ENCODE results near the gene RBBP8NL.

RBBP8NL gene

DNA sequence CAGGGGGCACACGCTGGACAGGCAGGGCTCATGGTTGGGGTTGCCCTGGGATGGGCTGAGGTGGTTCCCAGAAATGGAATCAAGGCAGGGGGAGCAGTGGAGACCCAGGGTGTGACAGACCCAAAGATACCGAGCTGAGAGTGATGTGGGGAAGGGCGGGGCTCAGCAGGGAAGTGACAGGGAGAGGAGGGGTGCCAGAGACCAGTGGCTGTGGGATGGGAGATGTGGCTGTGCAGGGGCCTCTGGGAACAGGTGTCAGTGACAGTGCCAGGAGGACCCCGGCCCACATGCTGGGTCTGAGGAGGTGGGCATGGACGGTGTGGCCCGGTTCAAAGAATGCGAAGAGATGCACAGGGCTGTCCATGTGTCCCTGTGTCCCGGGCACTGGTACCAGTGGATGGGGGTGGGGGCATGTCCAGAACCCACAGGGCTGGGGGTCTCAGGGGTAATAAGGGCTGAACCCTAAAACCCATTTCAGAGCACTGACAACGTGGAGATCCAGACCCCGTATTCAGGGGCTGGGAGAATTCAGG lies 21.3 kb downstream of the RBBP8NL start:
- no peak for DNase-seq

DNA sequence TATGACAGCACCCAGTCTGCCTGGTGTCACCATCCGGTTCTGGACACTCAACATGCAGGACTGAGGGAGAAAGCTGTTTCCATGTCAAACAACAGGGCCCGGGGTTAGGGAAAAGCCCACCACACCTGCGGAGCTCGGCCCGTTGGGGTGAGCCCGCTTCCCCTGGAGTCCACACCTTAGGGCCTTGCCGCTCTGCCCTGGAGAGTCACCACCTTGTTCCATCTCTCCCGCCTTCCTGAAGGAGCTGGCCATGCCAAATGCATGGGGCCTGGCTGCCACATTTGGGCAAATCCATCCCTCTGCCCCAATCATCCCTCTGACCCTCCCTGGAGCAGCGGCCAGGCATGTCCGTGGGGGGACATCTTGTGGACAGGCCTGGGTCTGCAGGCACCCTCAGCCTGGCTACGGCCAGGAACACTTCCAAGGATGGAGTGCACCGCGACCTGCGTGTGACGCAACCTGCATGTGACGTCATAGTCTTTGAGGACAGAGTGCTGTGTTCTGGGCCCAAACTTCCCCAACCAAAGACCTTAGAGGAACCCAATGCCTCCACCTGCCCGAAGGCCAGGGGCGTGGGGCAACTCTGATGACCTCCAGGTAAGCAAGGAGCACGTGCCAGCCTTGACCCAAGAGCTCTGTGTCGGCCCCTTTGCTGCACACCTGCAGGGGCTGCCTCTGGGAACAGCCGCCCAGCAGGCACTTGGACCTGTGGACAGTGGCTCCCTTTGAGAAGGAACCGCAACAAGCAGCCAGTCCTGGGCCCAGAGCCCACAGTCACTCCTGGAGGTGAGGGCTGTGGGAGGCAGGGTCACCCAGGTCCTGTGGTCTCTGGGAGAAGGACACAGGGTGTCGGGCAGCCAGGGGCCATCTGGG lies 22.0 kb downstream of the RBBP8NL start:
- peak; percentile 15 to 36 for DNase-seq

DNA sequence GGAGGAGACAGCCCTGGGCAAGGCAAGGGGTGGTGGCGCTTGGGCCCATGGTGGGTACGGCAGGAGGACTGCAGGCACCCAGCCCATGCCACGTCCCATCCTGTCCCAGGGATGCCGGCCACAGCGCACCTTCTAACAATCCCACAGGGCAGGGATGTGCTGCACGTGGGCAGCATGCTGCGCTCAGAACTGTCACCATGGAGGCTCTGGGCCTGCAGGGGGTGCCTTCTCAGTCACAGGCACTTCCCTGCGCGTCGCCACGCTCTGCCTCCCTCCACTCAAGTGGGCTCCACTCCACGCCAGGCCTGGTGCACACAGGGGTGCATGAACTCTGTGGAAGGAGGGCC lies 22.6 kb downstream of the RBBP8NL start:
- no peak for DNase-seq

DNA sequence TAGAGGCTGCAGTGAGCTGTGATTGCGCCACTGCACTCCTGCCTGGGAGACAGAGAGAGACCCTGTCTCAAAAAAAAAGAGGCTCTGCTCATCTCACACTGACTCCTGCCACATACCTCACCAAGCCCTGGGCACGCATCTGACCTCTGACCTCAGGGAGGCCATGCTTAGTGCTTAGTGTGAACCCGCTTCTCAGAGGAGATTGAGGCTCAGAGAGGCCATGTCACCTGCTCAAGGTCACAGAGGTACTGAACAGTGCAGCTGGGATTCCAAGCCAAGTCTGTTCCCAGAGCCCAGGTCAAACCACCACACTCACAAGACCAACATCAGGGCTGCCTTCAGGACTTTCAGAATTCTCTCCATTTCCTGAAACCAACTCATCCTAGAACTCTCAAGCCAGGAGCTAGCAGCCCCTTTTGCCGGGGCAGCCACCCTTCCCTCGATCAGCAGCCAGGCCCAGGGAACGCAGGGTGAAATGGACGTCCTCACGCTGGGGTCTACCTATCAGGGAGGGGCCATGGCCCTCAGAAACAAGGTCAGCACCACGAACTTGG lies 23.1 kb downstream of the RBBP8NL start:
- no peak for DNase-seq

DNA sequence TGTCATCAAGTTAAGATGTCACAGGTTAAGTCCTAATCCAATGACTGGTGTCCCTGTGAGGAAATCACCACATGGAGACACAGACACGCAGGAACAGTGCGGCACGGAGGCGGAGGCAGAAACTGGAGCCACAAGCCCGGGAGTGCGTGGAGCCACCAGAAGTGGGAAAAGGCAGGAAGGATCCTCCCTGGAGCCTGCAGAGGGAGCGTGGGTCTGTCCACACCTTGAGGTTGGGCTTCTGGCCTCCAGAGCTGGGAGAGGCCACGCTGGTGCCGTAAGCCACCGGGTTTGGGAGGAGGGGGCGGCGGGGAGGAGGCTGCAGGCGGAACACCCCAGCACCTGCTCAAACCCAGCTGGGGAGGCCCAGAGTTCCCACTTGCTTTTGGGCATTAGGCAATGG lies 24.0 kb downstream of the RBBP8NL start:
- DNase-seq, result no peak

DNA sequence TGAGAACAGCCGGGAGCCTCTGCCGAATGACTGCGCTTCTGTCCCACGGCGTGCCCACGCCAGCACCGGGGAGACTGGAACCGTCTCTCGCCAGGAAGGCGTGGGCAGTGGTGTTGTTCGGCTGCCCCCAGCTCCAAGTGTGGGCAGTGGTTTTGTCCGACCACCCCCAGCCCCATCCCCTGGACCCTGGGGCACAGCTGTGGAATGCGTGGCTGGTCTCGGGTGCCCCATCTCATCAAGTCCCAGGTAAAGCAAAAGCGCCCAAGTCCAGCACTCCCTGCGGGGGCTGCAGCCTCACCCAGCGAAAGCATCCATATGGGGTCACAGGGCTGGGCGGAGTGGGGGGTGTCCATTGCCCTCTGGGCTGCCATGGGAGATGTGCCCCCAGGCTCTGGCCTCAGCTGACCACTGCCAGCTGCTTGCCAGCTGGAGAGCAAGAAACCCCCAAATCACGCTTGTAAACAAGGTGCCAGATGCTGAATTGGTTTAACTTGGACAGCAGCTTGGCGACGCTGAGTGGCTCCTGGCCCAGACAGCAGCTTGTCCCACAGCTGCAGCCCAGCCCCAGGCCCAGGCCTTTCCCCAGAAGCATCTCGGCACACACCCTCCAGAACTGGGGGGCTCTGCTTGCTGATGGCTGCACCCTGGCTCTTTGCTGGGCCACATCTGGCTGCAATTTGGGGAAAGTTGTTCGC lies 24.7 kb downstream of the RBBP8NL start:
- no peak for DNase-seq

DNA sequence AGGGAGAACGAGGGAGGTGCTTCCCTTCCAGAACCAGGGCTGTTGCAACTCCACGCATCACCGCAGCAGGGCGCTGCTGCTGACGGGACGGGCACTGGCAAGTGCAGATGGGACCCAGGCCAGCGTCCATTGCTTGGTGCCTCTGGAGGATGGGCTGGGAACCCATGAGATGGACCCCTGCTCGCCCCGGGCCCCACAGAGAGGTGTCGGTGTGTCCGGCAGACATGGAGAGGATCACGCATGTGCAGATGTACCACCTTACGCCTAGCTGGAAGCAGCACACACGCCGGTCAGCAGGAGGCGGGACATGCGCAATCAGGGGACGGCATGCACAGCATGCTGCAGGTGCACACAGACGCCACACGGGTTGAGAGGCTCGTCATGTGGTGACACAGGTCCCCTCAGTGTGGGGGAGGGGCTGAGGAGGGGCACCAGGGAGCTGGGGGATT lies 26.0 kb downstream of the RBBP8NL start:
- no peak for DNase-seq

DNA sequence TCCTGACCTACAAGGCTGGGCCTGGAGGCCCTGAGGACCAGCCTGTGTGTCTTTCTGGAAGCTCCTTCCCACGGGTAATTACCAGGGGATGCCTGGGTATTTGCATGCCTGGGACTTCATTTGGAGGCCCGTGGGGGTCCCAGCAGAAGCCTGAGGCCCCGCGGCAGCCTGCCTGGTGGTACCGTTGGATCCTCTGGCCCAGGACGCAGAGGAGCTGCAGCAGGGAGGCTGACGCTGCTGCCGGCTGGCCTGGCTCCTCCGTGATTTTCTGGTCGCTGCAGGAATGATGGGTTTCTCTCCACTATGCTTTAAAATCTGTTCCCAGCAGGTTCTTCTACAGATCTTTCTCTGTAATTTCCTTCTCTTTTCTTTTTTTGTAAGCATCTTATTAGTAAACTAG lies 26.8 kb downstream of the RBBP8NL start:
- no peak for DNase-seq

DNA sequence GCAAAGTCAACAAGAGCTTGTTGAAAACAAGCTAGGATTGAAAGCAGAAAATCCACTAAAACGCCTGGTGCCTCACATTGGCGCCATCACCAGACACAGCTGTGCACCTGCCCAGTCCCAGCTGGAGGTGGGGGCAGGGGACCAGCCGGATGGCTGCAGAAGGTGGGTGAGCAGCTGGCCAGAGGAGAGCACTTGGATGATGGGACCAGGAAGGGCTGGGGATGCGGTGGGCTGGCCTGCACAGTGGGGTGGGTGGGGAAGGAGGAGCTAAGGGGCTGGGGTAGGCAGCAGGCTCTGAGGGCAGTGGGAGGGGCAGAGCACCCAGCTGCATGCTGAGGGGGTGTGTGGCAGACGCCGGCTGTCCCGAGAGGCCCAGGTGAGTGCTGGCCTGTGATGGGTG lies 27.3 kb downstream of the RBBP8NL start:
- no peak for DNase-seq

DNA sequence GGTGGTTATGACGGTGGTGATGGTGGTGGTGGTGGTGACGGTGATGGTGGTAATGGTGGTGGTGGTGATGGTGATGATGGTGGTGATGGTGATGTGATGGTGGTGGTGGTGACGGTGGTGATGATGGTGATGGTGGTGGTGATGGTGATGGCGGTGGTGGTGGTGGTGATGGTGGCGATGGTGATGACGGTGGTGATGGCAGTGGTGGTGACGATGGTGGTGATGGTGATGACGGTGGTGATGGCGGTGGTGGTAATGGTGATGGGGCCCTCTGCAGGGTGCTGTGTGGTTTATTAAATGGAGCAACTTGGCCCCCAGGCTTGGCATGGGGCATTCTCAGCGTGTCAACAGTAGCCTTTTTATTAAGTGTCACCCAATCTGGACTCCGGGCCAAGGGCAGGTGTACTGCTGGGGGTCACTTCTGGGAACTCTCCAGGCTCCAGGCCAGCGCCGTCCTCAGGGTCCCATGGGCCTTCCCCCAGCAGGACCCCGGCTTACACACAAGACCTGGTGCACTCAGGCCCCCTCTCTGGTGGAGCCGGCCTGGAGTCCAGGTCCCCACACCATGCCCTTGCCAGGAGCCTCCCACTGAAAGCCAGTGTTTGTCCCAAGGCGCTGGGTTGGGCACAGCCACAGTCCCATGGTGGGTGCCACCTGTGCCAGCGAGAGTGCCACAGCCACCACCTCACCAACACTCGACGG lies 29.1 kb downstream of the RBBP8NL start:
- no peak for DNase-seq

DNA sequence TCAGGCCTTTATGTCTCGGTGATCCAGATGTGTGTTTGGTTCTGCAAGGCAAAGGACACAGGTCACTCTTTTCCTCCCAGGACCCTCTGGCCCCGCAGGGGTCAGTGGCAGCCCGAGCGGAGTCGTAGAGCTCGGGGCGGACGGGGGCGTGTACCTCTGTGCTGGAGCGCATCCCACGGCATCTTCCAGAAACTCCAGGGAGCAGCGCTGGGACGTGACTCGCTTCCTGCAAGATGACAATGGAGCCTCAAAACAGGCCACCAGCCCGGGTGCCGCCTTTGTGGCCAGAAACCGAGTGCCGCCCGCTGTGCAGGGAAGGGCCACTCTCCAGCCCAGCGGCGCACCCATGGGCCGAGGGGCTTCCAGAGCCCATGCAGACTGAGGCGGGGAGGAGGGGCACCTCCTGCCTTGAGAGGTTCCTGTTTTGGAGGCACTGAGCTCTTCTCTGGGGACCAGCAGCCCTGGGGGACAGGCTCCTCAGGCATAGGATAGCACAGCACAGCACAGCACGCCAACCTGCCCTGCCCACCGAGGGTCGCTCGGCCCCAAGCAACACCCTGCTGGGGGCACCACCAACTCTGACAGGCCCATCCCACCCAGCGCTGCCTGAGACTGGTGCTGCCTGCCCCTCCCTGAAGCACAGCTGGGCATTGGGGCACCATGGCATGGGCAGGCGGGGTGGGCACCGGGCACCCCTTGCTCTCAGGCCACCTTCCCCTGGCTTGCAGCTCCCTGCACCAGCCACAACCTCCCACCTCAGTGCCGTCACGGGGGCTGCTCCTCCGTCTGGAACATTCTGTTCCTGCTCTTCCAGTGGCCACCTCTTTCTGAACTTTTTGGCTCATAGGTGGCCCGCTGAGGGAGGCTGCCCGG lies 30.7 kb downstream of the RBBP8NL start:
- DNase-seq, result no peak

DNA sequence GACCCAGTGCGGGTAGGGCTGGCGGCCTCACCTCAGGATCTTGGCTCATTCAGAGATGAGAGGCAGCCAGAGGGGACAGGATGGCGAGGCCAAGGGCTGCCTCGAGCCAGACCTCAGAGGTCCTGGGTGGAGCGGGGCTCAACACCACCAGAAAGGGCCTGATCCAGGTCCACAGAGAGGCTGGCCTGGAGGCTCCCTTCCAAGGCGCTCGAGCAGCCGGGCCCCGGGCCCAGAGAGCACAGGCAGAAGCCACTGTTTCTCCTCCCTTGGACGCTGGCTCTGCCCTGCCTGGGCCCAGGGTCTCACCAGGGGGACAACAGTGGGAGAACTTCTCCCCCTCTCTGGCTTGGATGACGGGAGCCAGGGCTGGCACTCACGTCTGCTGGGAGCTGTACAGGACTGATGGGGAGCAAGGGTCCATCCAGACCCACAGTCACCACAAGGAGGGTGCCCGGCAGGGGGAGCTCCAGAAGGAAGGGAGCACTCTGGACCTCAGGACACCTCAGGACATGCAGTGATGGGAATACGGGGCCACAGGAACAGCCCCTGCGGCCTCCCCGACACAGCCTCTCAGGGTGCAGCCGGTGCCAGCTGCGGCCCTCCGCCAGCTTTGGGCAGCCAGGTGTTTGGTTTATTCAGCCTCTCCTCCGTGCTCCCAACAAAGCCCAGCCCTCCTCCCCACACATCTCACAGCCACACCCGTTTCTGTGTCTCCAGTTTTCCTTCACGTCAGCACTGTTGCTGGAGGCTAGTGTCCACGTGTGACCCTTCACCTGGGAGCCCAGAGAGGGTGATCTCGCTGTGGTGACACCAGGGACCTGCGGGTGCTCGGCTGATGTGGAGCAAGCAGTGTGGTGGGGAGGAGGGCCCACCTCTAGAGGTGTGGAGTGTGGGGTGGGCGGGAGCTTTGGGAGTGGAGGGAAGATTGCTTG lies 31.8 kb downstream of the RBBP8NL start:
- no peak for DNase-seq

DNA sequence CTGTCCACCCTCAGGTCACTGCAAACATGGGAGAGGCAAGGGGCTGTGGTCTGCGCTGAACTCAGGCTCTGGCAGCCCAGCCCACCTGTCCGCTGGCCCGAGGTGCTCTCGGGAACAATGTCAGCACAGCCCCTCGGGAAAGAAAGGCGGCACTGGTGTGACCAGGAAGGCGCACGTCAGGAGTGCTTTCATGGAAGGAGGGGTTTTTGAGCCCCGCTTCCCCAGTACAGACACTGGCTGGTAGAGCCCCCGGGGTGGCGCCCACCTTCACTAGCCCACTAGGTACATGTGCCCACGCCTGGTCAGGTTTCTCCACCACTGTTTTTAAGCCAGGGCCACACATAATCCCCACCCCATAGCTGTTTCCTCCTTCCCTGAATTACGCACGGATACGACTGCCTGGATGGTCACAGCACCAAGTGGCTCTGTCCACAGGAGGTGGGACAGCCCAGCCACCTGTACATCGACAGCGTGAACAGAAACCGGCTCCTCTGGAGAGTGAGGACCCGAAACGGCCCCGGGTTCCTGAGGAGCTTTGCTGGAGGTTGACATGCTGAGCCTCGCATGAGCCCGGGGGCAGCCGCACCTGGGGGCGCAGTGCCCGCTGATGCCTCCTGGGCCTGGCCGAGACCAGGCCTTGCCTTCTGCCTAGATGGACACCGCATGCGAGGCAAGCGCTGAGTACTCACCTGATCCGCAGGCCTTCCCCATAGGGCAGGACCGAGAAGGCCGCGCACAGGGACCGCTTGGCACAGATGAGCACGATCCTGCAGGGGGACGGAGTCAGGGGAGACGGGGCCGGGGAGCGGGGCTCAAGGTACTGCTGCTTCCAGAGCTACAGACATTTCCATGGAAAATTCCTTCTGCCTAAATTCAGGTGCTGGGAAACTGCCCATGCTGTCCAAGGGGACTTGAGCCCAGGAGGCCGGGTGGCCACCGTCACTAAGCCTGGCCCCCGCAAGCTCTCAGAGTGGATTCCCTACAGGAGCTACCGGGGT lies 32.8 kb downstream of the RBBP8NL start:
- DNase-seq, result no peak

DNA sequence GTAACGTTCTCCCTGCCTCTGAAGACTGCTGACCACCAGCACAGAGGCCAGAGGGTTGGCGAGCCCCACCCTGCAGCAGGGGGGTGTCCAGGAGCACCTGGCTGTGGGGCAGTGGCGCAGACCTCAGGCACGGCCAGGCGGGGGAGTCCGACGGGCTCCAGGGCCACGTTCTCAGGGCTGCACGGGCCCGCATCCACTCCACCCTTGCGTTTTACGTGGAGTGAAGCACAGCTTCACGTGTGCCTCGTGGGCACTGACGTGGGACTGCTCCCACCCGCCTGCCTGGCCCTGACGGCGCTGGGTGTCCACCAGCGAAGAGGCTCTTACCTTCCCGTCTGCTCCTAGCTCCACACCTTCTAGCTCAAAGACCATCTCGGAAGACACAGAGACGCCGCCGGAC lies 33.5 kb downstream of the RBBP8NL start:
- no peak for DNase-seq

DNA sequence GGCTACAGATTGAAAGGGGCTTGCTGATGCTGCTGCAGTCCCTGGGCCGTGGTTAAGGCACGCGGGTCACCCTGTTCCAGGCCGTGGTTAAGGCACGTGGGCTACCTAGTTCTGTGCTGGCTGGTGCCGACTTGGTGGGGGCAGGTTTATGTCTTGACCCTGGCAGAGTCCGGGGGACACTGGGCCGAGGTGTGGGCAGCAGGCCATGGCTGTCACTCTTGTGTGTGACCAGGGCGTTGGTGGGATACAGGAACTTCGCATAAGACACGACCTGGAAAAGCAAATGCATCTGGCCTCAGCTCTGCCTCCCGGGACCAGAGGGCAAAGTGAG lies 34.0 kb downstream of the RBBP8NL start:
- DNase-seq, result no peak

DNA sequence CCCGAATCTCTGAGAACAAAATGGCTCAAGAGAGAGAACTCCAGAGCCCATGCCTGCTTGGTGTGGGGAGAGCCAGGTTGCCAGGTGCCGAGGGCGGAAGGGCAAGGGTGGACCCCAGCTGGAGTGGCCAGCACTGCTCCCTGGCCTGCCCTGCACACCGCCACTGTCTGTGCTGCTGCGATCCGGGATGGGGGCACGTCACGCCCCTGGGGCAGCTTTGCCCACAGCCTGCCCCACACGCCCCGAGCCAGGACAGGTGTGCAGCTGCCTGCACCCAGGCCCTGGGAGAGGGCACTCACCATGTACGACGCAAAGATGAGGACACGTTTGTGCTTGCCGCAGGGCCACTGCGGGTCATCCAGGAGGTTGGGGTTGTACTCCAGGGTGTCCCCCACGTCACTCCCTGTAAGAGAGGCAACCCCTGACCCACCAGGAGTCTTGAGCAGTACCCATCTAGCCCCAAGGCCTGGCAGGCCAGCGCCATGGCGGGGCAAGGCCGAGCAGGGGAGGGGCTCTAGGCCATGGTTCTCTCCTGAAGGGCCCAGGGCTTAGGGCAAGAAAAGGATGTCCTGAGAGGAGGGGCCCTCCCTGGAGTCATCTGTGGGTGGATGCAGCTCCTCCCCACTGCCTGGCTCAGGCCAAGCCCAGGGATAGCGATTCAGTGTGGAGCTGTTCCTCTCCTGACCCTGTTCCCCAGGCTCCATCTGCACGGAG lies 34.6 kb downstream of the RBBP8NL start:
- DNase-seq, result no peak

DNA sequence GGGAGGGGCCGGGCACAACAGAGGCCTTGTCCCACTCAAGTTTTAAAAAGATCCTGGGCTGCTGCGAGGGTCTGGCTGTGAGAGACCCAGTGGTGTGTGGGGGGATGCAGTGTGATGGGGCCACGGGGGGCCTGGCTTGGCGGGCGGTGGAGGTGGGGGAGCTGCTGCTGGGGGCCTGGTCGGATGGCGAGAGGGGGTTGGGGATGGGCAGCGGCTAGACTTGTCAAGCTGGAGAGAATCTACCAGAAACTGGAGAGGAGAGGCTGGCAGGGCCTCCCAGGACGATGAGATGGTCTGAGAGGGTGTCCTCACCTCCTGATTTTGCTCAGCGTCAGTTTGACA lies 35.3 kb downstream of the RBBP8NL start:
- no peak for DNase-seq

DNA sequence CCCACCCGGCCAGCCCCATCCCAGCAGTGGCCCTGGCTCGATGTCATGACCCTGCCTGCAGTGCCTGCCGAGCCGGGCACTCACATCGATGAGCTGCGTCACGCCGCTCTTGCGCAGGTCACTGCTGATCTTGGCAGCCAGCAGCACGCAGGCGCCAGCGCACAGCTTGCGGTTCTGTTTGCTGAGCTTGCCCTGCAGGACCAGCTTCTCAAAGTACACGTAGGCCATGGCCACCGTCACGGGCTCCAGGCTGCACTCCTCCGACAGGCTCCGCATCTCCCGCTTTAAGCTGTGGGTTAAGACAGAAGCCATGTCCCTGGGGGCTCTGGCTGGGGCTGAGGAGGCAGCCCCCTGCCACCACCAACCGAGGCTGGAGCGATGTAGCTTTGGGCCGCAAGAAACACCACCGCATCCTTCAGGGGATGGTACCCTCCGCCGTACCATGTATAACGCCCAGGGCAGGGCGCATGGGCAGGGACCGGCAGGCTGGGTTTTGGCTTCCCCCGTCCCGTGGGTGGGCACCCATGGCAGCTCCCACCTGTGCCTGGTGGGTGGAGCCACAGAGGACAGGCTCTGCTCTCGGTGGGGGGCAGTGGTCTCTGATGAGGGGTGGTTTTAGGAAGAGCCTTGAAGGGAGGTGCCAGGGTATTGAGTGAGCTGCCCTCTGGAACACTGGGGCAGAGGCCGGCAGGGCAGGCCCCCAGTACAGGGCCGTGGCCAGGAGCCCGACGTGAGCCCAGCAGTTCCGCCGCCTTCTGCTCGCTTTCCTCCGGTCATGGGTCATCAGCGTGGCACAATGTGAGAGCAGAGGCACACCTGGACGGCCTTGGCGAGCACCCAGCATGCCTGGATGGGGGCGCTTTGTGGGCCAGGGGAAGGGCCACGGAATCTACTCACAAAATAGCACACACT lies 35.9 kb downstream of the RBBP8NL start:
- no peak for DNase-seq

Data from inflammatory macrophage treated with lipopolysaccharide for 1 hour (primary cell).